NCI-H510A (cell line): ENCODE results near the gene YTHDF1.

ENCODE experiments used
- DNase-seq: peaks from one replicate; lab custom pipeline; 2025; lab: John Stamatoyannopoulos, UW

YTHDF1 gene

GRCh38 chr20:63185215-63185796, 30.6 kb downstream of the YTHDF1 start:
- DNase-seq = no peak

- DNase-seq = no peak
These were observed 32.3 kb downstream of the YTHDF1 start for GRCh38 chr20:63183422-63184146.

DNA sequence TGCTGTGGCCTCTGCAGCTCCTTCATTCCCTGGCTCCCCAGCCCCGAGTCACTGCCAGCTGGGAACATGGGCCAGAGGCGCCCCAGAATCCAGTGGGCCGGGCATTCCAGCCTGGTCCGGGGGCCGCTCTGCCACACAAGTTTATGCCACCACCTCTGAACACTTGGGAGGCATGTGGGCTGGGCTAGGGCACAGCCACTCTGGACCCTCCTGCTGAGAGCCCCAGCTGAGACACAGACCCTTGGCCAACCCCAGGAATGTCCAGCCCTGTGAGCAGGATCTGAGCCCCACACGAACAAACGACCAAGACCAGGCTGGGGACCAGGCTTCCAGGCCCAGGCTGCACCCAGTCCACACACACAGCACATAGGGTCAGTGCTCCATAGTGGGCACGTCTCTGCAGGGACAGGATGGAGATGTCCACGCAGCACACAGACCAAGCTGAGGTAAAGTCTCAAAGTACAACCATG, 33.0 kb downstream of the YTHDF1 start:
- no peak for DNase-seq

- no peak for DNase-seq
These were observed 33.5 kb downstream of the YTHDF1 start for GRCh38 chr20:63182425-63182824.

GRCh38 chr20:63181226-63181625, 34.7 kb downstream of the YTHDF1 start:
- no peak for DNase-seq

DNA sequence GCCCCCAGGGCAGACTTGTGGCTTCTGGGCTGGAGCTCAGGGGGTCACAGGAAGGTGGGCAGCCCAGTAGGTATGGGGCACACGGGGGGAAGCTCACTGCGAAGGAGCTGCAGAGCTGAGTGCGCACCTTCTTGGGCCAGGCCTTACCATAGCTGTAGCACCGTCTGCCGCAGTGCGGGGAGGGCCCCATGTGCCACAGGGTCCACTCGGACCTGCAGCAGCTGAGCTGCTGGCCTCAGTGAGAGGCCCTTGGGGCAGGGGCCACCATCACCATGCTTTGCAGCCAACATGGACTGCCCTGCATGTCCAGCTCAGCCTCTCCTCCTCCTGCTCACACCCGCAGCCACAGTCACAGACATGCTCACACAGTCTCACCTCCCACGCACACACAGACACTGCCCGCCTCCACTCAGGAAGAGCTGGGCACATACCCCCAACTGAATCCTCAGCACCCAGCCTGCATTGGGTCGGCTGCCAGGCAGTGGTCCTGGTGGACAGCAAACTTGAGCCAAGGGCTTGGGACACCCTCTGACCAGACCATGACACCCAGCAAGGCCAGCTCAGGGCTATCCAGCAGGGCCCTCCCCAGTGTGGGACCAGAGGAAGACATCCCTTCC, 35.3 kb downstream of the YTHDF1 start:
- no peak for DNase-seq

DNA sequence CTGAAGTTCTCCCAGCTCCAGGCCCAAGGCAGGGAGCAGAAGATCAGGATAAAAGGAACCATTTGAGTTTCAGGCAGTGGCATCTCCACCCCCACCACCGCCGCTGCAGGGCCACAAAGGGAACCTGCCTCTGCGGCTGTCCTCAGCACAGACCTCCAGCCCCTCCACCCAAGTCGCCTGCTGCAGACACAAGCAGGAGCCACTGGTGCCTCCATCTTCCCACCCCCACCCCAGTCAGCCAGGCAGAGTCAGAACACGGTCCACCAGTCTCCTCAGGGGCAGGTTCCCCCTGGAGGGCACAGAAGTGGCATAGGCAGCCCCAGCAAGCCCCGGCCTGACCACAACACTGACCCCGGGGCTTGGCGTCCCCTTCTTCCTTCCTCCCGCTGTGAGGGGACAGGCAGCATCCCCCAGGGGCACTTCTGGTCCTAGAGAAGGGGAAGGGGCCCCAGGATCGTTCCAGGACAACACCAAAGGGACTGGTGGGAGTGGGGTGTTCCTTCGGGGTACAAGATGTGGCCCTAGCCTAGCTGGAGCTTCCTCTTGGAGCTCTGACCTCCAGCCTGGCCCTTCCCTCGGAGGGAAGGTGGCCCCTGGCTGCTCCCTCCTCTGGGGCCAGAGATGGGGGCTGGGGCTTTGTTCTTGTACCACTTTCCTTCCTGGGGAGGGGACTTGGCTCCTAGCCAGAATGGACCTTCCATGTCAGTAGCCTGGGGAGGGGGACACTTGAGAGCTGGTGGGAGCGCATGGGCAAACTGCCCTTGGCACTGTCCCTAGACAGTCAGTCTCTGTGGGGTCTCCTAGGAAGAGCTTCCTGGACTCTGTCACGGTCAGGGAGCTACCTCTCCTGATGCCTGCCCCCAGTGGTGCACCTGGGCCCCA, 36.0 kb downstream of the YTHDF1 start:
- DNase-seq = no peak

DNA sequence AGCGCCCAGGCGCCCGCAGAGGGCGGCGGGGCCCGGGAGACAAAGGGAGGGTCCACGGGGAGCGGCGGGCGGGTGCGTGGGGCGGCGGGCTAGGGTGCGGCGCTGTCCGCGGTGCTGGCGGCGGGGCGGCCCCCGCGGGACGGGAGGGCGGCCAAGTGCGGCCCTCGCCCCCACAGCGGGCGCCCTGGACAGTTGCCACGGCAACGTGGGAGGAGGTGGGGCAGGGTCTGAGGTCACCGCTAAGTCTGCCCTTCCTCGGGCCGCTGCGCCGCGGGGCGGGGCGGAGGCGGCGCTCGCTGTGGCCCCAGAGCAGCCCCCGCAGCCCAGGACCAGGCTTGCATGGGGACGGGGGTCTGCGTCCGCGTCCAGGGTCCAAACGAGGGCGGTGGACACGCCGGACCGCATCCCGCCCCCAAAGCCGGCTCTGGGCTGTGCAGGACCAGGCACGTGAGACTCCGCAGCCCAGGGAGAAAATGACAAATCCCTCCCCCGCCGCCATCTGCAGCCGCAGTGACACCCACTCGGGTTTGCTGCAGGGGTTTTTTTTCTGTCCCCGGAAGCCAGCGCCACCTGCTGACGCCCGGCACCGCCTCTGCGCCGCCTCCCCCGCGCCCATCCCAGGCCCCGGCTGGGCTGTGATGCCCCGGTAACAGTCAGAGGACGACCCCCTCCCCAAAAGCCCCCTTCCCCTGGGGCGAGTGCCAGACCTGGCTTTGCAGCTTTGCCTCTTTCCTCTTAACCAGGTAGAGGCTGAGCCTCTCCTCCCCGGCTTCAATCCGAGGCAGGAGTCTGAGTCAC, 36.8 kb downstream of the YTHDF1 start:
- no peak for DNase-seq

GRCh38 chr20:63178446-63178820, 37.5 kb downstream of the YTHDF1 start:
- no peak for DNase-seq

- no peak for DNase-seq
These were observed 38.0 kb downstream of the YTHDF1 start for GRCh38 chr20:63177785-63178445.

DNA sequence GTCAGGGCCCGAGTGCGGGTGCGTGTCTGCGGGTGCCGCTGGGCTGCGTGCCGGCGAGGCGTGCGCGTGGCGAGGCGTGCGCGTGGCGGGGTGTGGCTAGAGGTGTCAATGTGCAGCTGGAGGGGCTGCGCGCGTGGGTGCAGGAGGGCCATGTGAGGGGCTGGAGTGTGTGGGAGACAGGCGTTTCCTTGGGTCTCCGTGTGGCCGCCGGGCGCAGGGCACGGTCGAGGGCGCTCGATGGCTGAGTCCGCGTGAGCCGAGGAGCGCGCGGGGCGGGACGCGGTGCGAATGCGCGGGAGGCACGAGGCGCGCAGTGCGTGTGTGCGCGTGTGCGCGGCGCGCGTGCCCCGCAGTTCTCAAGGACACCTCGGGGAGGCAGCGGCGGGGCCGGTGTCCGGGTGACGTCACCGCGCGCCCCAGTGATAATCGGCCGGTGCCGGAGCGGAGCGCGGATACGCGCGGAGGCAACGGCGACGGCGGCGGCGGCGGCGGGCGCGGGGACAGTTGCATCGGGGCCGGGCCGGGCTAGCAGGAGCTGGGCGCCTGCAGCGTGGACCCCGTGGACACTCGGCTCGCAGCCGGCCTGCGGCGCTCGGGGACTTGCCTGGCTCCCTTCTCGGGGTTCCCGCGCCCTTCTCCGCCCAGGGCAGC, 38.7 kb downstream of the YTHDF1 start:
- DNase-seq = no peak

DNA sequence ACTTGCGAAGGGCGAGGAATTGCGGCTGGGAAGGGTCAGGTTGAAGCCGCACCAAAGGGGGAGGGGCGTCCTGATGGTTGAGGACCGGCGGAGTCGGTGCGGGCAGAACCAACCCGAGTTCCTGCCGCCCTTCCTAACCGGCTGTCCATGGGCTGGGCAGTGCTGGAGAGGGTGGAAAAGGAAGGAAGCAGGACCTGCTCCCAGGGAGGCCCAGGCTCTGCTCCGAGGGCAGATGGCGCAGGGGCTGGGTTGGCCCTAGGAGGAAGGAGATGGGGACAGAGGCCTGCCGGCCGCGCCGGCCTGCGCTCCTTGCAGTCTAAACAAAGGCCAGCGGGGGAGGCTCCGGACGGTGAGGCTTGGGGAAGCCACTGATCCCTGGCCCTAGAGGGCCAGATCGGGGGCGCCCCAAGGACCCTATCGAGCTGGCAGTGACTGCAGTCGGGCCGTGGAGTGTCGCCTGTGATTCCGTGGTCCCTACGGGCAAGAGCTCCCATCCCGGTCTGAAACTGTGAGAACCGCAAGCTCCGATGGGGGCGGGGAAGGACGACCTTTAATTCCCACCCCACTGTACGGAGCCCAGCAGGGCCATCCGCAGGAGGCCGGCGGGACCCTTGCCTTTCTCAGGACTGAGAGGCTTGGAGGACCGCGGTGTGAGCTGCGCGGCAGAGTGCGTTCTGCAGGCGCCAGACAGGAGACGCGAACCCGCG, 39.4 kb downstream of the YTHDF1 start:
- no peak for DNase-seq

DNA sequence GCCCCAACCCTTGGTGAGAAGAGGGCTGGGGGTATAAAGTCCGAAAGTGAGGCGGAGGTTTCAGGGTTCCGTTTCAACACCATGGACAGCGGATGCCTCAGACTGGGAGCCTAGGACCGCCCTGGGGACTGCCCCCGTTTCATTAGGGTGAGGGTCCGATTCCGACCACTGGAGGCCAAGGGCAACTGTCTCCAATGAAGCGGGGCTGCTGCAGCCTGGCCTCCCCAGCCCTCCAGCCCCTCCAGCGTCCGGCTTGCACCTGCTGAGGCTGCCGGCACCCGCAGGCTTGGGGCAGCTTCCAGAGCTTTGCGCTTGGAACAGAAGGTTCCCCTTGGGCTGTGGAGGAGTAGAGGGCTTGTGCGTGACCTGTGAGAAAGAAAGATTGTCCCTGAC, 39.9 kb downstream of the YTHDF1 start:
- DNase-seq = no peak

GRCh38 chr20:63175038-63175895, 40.7 kb downstream of the YTHDF1 start:
- no peak for DNase-seq

- DNase-seq = no peak
These were observed 41.5 kb downstream of the YTHDF1 start for GRCh38 chr20:63174309-63175037.

GRCh38 chr20:63173552-63174191, 42.3 kb downstream of the YTHDF1 start:
- no peak for DNase-seq

DNA sequence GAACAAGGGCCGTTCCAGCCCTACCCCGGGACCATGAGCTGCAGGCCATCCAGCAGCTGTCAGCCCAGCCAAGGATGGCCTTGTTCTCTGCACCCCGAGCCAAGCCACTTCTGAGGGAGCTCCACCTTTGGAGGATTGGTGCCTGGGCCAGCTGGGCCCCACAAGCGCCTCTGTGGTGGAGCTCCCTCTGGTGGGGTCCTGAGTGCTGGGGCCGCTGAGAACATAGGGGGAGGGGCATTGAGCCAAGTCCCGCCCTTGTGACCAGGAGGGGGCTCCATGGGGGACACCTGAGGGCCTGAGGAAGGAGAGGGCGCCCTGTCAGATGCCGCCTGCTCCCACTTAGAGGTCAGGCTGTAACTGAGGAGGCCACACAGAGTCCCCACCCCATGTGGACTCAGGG, 43.2 kb downstream of the YTHDF1 start:
- no peak for DNase-seq

- DNase-seq = no peak
These were observed 43.9 kb downstream of the YTHDF1 start for GRCh38 chr20:63171991-63172390.
